Small intestine (tissue), 7 donors: Measurements from ENCODE around the gene FGFRL1. TPM values are rescaled to one million over a fixed set of nuclear protein-coding genes. Genes with fewer than 3 reads are reported as not detected.
"Not testable (repeated sequence)": the region's sequence is repeated elsewhere in the genome, so short reads cannot be mapped to it uniquely, and the experiment has no call there.

Experiments used
- DNase-seq, 2 donors: peaks; one replicate each; pipeline versions ENCODE4 v3.0.0 to v3.0.0-alpha.2; 2013
- FAIRE-seq: peaks from 2 replicates; lab custom pipeline; 2012; peaks lifted over from hg19 to GRCh38; lab: Jason Lieb, UNC
- H3K27ac ChIP-seq, 3 donors: one replicate each; pipeline ENCODE4 v1.5.1; 2013; ENCODE audit warnings: low read length in 2 of 3, mild to moderate bottlenecking in 2 of 3, control low read depth in 1 of 3, inconsistent platforms in 1 of 3, low read depth in 1 of 3, moderate library complexity in 1 of 3
- H3K27me3 ChIP-seq, 3 donors: one replicate each; pipeline ENCODE4 v1.6.1; 2013; ENCODE audit warnings: low read length in 3 of 3, inconsistent platforms in 1 of 3; ENCODE audit not compliant: control insufficient read depth in 3 of 3, insufficient read depth in 3 of 3
- H3K36me3 ChIP-seq, 3 donors: one replicate each; pipeline ENCODE4 v1.6.1; 2013; ENCODE audit warnings: low read length in 3 of 3, inconsistent platforms in 1 of 3, low read depth in 1 of 3, mild to moderate bottlenecking in 1 of 3, moderate library complexity in 1 of 3; ENCODE audit not compliant: control insufficient read depth in 3 of 3, insufficient read depth in 2 of 3
- H3K4me1 ChIP-seq, 3 donors: one replicate each; pipeline ENCODE4 v1.6.1; 2013; ENCODE audit warnings: low read length in 2 of 3, inconsistent platforms in 1 of 3, low read depth in 1 of 3, mild to moderate bottlenecking in 1 of 3, moderate library complexity in 1 of 3; ENCODE audit not compliant: control insufficient read depth in 3 of 3, insufficient read depth in 2 of 3
- H3K4me3 ChIP-seq, 3 donors: one replicate each; pipeline ENCODE4 v1.5.1; 2013; ENCODE audit warnings: low read length in 3 of 3, control low read depth in 1 of 3, inconsistent platforms in 1 of 3, low read depth in 1 of 3, mild to moderate bottlenecking in 1 of 3, moderate library complexity in 1 of 3
- H3K9me3 ChIP-seq, 2 donors: one replicate each; pipeline ENCODE4 v1.6.1; 2013; ENCODE audit warnings: low read depth in 1 of 2, low read length in 1 of 2; ENCODE audit not compliant: control insufficient read depth in 2 of 2, insufficient read depth in 1 of 2
- WGBS, 3 donors: extraction: QIAGEN DNeasy Blood & Tissue Kit; methylation state at CpG; one replicate each; pipeline ENCODE4 v1.1.7; 2013; 5-methylcytosine and 5-hydroxymethylcytosine counted together
- polyA plus RNA-seq, 4 donors: library from polyadenylated mRNA; stranded (reverse) in 3 of 4; unstranded in 1 of 4; fragments of 200-250 nt in 3 of 4; fragments of 120-200 nt in 1 of 4; gene quantifications; one replicate each; pipeline versions ENCODE4 v1.2.1 to v1.2.3, GENCODE V29; 2013
- donor health status: healthy with polysubstance abuse.
- donor health status: control.
- donor health status: control.
- donor health status: Bipolar disorder and iron deficiency.
- donor health status: healthy.

FGFRL1 gene
- polyA plus RNA-seq, 4 donors: 1.8 to 10.9 (median 7.3) TPM

DNA sequence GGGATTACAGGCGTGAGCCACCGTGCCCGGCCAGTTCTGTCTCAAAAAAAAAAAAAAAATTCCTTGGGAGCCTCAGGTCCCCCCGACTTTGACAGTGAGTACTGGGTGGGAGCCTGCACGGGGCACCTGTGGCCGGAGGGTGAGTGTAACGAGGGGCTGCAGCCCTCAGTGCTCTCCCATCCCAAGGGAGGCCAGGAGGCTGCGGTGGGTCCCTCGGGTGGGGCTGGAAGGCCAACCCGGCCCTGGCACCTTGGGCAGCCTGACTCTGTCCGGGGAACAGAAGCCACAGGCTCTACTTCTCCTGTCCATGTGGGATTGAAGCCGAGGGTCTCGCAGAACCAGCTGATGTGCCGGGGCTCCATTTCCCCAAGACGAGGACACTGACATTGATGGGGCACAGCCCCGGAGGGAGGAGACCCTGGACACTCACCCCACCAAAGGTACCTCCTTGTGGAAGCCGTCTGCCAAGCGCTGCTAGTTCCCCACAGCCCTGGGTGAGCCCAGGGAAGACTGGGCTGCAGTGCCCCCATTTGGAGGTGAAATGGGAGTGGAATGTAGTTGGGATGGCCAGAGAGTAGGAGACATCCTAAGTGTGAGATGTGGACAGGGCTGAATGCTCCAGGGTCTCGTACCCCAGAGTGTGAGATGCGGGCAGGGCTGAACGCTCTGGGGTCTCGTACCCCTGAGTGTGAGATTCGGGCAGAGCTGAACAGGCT is 16.0 kb upstream of the FGFRL1 start:
- H3K27me3 ChIP-seq: peaks cover 0 to 31% (median 16%) of the 10 kb centered on the region in 3 donors
- FAIRE-seq (no peak), DNase-seq (no peak)
- H3K9me3 ChIP-seq: no peaks in the 10 kb centered on the region
- H3K4me3 ChIP-seq: no peak overlapping the region
- no peak overlapping the region for H3K27ac ChIP-seq
- WGBS, 3 donors: 87 to 90% (median 87%) methylated on average over 21 to 23 of the region's 23 CpGs
- peaks cover 0 to 16% (median 3%) of the 10 kb centered on the region in 3 donors for H3K36me3 ChIP-seq
- H3K4me1 ChIP-seq: peaks cover 0 to 46% (median 2%) of the 10 kb centered on the region in 3 donors

DNA sequence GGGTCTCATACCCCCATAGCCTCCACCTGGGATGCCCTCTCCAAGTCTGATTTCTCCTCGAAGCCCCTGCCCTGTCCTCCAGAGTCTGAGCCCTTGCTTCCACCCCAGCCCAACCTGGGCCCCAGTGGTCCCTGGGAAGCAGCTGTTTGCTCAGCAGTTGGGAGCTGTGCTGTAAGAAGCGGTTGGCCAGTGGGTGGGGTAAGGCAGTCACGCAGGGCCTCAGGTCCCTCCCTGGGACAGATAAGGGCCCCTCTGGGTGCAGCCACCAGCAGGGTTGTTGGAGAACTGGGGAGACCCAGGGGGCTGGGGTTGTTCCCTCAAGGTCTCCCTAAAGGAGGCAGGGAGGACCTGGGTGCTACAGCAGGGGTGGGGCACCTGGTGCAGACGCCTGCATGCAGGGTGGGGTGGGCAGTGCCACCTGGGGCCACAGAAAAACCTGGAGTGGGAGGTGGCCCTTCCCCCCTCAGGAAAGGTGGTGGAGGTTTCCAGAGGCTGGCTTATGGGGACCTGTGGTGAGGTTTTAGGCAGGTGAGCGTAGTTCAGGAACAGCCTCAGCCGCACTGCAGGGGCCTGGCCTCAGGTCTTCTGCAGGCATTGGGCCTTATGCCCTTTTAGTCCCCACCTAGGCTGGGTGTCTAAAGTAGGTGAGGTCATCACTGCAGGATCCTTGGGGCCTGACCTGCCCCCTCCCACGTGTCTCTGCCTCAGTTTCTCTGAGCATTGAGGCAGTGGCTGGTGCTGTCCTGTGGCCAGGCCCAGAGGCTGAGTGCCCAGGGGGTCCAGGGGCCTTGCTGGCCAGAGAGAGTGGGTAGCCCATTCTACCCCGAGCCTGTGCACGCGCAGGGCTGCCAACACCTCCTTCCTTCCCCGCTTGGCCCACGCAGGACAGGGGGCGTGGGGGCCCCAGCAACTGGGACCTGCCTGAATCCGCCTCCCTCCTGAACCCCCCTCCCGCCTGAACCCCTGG is 15.1 kb upstream of the FGFRL1 start:
- DNase-seq (peak in 1 of 2 donors; percentile 67), FAIRE-seq (no peak)
- peaks cover 4 to 39% (median 23%) of the 10 kb centered on the region in 3 donors for H3K27me3 ChIP-seq
- peaks cover 0 to 8% (median 3%) of the 10 kb centered on the region in 3 donors for H3K36me3 ChIP-seq
- no peaks in the 10 kb centered on the region for H3K9me3 ChIP-seq
- peaks cover 0 to 46% (median 2%) of the 10 kb centered on the region in 3 donors for H3K4me1 ChIP-seq
- no peak overlapping the region for H3K27ac ChIP-seq
- no peak overlapping the region for H3K4me3 ChIP-seq
- WGBS, 3 donors: 53 to 64% (median 59%) methylated on average over 14 to 15 of the region's 15 CpGs

- WGBS, 3 donors: 9 to 11% (median 9%) methylated on average over 19 to 25 of the region's 25 CpGs
- Histone ChIP-seq H3K27ac (no peak overlapping the region), H3K9me3 (no peaks in the 10 kb centered on the region), H3K4me3 (peak overlapping the region in 1 of 3 donors; percentile 37), H3K36me3 (peaks cover 0 to under 1% (median 0%) of the 10 kb centered on the region in 3 donors), H3K4me1 (peaks cover 0 to 43% (median 2%) of the 10 kb centered on the region in 3 donors), H3K27me3 (peaks cover 5 to 46% (median 30%) of the 10 kb centered on the region in 3 donors)
- FAIRE-seq: no peak
- no peak for DNase-seq
Observed at GRCh38 chr4:996997-997374, 14.4 kb upstream of the FGFRL1 start.

DNA sequence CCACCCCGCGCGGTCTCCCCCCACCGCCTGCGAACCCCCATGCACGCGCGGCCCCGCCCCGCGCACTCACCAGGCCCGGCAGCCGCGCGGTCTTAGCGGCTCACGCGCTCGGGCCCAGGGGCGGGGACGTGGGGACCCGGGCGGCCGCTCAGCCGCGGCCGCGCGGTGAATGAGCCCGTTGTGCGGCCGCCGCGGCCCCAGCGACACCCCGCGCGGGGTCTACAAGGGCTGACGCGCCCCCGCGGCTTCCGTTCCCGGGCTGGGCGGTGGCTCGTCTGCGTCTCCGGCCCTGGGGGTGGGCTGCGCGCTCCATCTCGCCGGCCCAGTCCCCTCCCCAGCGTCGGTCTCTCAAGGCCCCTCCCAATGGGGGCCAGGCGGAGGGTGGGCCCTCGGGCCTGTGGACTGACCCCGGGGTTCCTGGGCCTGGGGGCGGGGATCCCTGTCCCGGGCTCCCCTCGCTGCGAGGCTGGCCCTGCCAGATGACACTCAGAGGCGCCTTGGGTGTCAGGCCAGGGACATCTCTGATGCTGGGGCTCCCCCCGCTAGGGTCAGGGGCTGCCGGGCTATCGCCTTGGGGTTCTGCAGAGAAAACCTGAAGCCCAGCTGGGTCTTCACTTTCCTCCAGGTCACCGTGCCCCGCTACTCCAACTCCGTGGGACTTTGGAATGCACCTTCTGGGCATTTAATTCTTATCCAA is 13.9 kb upstream of the FGFRL1 start:
- H3K9me3 ChIP-seq: no peaks in the 10 kb centered on the region
- FAIRE-seq: no peak
- H3K36me3 ChIP-seq: no peaks in the 10 kb centered on the region
- peaks cover 7 to 51% (median 33%) of the 10 kb centered on the region in 3 donors for H3K27me3 ChIP-seq
- H3K27ac ChIP-seq: no peak overlapping the region
- peak overlapping the region in 1 of 3 donors; percentile 37 for H3K4me3 ChIP-seq
- 0 to 2% (median 2%) methylated on average over 29 to 68 of the region's 68 CpGs for WGBS, 3 donors
- peak in 1 of 2 donors; percentile 74 for DNase-seq
- peaks cover 3 to 38% (median 7%) of the 10 kb centered on the region in 3 donors for H3K4me1 ChIP-seq

DNA sequence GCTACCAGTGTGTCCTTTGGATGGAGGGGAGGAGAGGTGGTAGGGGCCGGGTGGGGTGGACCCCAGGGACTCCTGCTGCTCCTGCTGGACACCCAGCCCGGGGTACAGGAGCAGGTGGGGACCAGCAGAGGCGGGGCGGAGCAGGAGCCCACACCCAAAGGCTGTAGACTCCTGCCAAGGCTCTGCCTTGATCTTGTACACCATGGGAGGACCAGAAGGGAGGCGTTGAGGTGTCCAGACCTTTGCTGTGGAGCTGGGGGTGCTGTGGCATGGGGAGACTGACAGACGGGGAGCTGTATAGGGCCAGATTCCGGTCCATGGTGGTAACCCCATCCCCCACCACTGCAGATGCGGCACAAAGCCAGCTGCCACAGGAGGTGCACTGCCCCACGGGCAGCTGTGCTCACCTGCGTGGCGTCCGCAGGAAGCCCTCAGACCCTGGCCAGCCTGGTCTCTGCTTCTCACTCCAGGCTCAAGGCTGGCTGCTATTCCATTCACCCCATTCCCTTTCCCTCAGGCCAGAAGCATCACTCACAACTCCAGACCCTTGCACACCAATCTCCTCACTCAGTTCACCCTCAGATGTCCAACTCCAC is 13.2 kb upstream of the FGFRL1 start:
- peaks cover 7 to 58% (median 34%) of the 10 kb centered on the region in 3 donors for H3K27me3 ChIP-seq
- no peak for DNase-seq
- no peaks in the 10 kb centered on the region for H3K36me3 ChIP-seq
- H3K4me3 ChIP-seq: no peak overlapping the region
- H3K27ac ChIP-seq: no peak overlapping the region
- FAIRE-seq: no peak
- H3K4me1 ChIP-seq: peaks cover 5 to 33% (median 9%) of the 10 kb centered on the region in 3 donors
- H3K9me3 ChIP-seq: no peaks in the 10 kb centered on the region
- WGBS, 3 donors: 7 to 32% (median 19%) methylated on average over 11 to 12 of the region's 12 CpGs

- not testable (repeated sequence) for FAIRE-seq, DNase-seq, H3K27ac ChIP-seq, H3K4me3 ChIP-seq, H3K36me3 ChIP-seq, H3K9me3 ChIP-seq
- Histone ChIP-seq H3K4me1 (peaks cover 5 to 23% (median 9%) of the 10 kb centered on the region in 3 donors), H3K27me3 (peaks cover 13 to 70% (median 44%) of the 10 kb centered on the region in 3 donors)
- WGBS, 3 donors: 35 to 48% (median 44%) methylated on average over 14 to 17 of the region's 21 CpGs
Observed at GRCh38 chr4:999240-999863, 12.1 kb upstream of the FGFRL1 start.

GRCh38 chr4:999882-1000425 is 11.5 kb upstream of the FGFRL1 start:
- H3K27me3 ChIP-seq: peaks cover 13 to 76% (median 48%) of the 10 kb centered on the region in 3 donors
- WGBS, 3 donors: 44 to 57% (median 53%) methylated on average over 16 to 18 of the region's 18 CpGs
- H3K27ac ChIP-seq: no peak overlapping the region
- H3K4me1 ChIP-seq: peaks cover 5 to 23% (median 9%) of the 10 kb centered on the region in 3 donors
- no peaks in the 10 kb centered on the region for H3K36me3 ChIP-seq
- FAIRE-seq: no peak
- no peaks in the 10 kb centered on the region for H3K9me3 ChIP-seq
- no peak overlapping the region for H3K4me3 ChIP-seq
- no peak for DNase-seq
